ENCODE results near the gene NFYC.

- TF ChIP-seq POLR2AphosphoS5 (IDR thresholded peaks at IDR 0.05) (no peak), POLR2A (IDR thresholded peaks at IDR 0.05) (no peak), EP300 (IDR thresholded peaks at IDR 0.05) (no peak)
- TF ChIP-seq, protein P1, sequence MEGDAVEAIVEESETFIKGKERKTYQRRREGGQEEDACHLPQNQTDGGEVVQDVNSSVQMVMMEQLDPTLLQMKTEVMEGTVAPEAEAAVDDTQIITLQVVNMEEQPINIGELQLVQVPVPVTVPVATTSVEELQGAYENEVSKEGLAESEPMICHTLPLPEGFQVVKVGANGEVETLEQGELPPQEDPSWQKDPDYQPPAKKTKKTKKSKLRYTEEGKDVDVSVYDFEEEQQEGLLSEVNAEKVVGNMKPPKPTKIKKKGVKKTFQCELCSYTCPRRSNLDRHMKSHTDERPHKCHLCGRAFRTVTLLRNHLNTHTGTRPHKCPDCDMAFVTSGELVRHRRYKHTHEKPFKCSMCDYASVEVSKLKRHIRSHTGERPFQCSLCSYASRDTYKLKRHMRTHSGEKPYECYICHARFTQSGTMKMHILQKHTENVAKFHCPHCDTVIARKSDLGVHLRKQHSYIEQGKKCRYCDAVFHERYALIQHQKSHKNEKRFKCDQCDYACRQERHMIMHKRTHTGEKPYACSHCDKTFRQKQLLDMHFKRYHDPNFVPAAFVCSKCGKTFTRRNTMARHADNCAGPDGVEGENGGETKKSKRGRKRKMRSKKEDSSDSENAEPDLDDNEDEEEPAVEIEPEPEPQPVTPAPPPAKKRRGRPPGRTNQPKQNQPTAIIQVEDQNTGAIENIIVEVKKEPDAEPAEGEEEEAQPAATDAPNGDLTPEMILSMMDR (IDR thresholded peaks at IDR 0.05), result no peak
These were observed 41.3 kb downstream of the NFYC start for GRCh38 chr1:40732756-40733301.

Data from stomach (tissue), 4 donors.